ENCODE results near the gene OASL.

OASL gene

DNA sequence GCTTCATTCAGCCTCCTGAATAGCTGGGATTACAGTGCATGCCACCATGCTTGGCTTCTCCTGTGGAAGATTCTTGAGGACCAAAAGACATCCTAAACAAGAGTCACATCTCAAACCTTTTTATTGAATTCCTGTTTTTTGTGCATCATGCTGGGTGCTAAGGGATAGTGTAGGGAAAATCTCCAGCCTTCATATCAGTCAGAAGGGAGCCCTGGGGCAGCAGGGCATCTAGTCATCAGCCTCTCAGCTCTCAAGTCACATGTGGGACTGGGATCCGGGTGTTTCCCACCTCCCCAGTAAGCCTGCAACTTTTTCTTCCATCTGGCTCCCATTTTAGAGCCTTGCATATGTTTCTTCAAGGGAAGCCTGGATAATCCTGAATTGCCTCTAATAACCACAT is 25.1 kb upstream of the OASL start:
- no peak for DNase-seq (ENCODE audit: low read depth)
- H3K4me3 ChIP-seq (replicated peaks; ENCODE audit: low read depth, low read length): no peak overlapping the region
- TF ChIP-seq, protein P1, sequence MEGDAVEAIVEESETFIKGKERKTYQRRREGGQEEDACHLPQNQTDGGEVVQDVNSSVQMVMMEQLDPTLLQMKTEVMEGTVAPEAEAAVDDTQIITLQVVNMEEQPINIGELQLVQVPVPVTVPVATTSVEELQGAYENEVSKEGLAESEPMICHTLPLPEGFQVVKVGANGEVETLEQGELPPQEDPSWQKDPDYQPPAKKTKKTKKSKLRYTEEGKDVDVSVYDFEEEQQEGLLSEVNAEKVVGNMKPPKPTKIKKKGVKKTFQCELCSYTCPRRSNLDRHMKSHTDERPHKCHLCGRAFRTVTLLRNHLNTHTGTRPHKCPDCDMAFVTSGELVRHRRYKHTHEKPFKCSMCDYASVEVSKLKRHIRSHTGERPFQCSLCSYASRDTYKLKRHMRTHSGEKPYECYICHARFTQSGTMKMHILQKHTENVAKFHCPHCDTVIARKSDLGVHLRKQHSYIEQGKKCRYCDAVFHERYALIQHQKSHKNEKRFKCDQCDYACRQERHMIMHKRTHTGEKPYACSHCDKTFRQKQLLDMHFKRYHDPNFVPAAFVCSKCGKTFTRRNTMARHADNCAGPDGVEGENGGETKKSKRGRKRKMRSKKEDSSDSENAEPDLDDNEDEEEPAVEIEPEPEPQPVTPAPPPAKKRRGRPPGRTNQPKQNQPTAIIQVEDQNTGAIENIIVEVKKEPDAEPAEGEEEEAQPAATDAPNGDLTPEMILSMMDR (IDR thresholded peaks at IDR 0.05; ENCODE audit: low read length, missing control alignments): no peak

GRCh38 chr12:121062391-121063045 is 23.5 kb upstream of the OASL start:
- TF ChIP-seq, protein P1 (IDR thresholded peaks at IDR 0.05; ENCODE audit: low read length, missing control alignments): no peak
- no peak for DNase-seq (ENCODE audit: low read depth)
- H3K4me3 ChIP-seq (replicated peaks; ENCODE audit: low read depth, low read length): no peak overlapping the region

DNA sequence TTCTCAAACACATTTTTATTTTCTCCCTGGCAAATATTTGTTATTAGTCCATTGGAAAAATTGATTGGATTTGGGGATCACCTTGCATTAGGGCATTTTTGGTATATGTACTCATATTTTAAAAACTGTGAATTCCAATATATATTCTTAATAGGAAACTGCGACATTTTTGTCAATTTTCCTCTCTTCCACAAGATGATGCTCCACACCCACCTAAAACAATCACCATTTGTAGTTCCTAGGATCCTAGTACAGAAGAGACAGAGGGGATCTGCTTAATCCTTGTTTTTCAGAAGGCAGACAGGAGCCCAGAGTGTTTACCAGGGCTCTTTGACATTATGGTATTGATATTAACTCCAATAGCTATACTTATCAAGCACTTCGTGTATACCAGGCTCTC is 22.8 kb upstream of the OASL start:
- H3K4me3 ChIP-seq (replicated peaks; ENCODE audit: low read depth, low read length): no peak overlapping the region
- TF ChIP-seq, protein P1 (IDR thresholded peaks at IDR 0.05; ENCODE audit: low read length, missing control alignments): peak; percentile 30
- DNase-seq (ENCODE audit: low read depth): peak; percentile 42

DNA sequence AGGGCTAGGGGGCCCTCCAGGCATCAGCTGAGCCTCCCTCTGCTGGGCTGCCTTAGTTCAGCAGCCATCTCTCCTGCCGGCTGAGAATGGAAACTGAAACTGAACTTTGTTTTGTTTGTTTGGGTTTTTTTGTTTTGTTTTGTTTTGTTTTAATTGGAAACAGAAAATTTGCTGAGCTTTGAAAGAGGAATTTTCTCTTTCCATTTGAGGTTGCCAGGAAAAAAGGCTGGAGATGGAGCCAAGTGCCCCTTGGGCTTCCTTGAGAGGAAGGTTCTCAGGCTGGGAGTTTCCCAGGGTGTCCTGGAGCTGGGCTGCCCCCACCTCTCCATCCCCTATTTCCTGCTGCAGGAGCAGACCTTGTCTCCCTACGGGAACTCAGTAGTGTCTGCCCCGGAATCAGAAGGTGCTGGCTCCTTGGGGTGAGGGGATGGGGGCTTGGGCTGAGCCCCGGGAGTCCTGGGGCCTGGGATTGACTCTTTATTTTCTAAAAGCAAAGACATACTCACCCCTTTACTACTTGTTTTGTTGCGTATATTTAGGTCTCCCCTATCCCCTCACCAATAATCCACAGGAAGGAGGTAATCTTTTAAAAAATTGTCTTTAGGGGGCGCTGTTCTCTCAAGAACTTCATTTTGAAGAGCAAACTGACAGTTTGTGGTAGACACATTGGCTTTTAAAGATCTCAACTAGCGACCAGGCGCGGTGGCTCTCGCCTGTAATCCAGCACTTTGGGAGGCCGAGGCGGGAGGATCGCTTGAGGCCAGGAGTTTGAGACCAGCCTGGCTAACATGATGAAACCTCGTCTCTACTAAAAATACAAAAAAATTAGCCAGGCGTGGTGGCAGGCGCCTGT is 21.3 kb upstream of the OASL start:
- TF ChIP-seq, protein P1 (IDR thresholded peaks at IDR 0.05; ENCODE audit: low read length, missing control alignments): peak; percentile 47
- peak overlapping the region; percentile 15 for H3K4me3 ChIP-seq (replicated peaks; ENCODE audit: low read depth, low read length)
- peak; percentile 55 for DNase-seq (ENCODE audit: low read depth)

- no peak for DNase-seq (ENCODE audit: low read depth)
- H3K4me3 ChIP-seq (replicated peaks; ENCODE audit: low read depth, low read length): no peak overlapping the region
- TF ChIP-seq, protein P1 (IDR thresholded peaks at IDR 0.05; ENCODE audit: low read length, missing control alignments): no peak
These were observed 20.2 kb upstream of the OASL start for GRCh38 chr12:121059031-121059898.

DNA sequence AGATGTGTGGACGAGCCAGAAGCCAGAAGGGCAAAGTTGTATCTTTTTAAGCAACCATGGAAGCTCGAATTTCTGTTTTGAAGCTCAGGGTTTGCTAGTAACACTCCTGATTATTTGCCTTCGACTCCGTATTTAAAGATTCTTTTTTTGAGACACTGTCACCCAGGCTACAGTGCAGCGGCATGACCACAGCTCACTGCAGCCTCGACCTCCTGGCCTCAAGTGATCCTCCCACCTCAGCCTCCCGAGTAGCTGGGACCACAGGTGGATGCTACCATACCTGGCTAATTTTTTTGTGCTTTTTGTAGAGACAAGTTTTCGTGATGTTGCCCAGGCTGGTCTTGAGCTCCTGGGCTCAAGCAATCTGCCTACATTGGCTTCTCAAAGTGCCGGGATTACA is 18.7 kb upstream of the OASL start:
- DNase-seq (ENCODE audit: low read depth): no peak
- H3K4me3 ChIP-seq (replicated peaks; ENCODE audit: low read depth, low read length): no peak overlapping the region
- TF ChIP-seq, protein P1 (IDR thresholded peaks at IDR 0.05; ENCODE audit: low read length, missing control alignments): no peak

All from fibroblast of pulmonary artery (primary cell).